OCI-LY7 (cell line): Measurements from ENCODE around the gene GALNT4. TPM values are rescaled to one million over a fixed set of nuclear protein-coding genes. Genes with fewer than 3 reads are reported as not detected.

ENCODE experiments used
- BruUV-seq: library from RNA; stranded (reverse); fragments of 400-500 nt; replicated peaks from 2 replicates; lab custom pipeline; 2021; lab: Mats Ljungman, UMichigan
- CTCF ChIA-PET: fragments of 300-600 bp; sonication (Branson Sonifier 250); formaldehyde crosslinking; loops from one replicate; lab custom pipeline; 2022; ENCODE audit warnings: antibody characterized with exemption; ENCODE audit not compliant: unreplicated experiment; lab: Charles Lee
- POLR2A ChIA-PET: fragments of 300-600 bp; sonication (Branson Sonifier 250); formaldehyde crosslinking; loops from one replicate; lab custom pipeline; 2022; ENCODE audit warnings: antibody characterized with exemption; lab: Charles Lee
- DNase-seq: peaks from one replicate; pipeline ENCODE4 v3.0.0-alpha.2; 2015; ENCODE audit warnings: low spot score
- H2AFZ ChIP-seq: fragments of 200-600 bp; sonication (generic), shearing (Covaris generic); 2 replicates; pipeline ENCODE4 v1.6.1; 2014; ENCODE audit warnings: mild to moderate bottlenecking, antibody characterized with exemption, low read length, moderate library complexity
- H3K27ac ChIP-seq: fragments of 200-600 bp; sonication (generic); 2 replicates; pipeline ENCODE4 v1.5.1; 2014; ENCODE audit warnings: mixed run types, low read depth, mild to moderate bottlenecking, moderate library complexity, low read length, inconsistent platforms; ENCODE audit not compliant: poor library complexity, severe bottlenecking
- H3K36me3 ChIP-seq: fragments of 200-600 bp; sonication (generic); 2 replicates; pipeline ENCODE4 v1.6.1; 2014; ENCODE audit warnings: mild to moderate bottlenecking, antibody characterized with exemption, low read length, moderate library complexity, mixed read lengths; ENCODE audit not compliant: insufficient read depth
- H3K4me1 ChIP-seq: fragments of 200-600 bp; sonication (generic); 2 replicates; pipeline ENCODE4 v1.5.1; 2014; ENCODE audit warnings: mild to moderate bottlenecking, low read length; ENCODE audit not compliant: insufficient read depth, poor library complexity, severe bottlenecking
- H3K4me2 ChIP-seq: fragments of 200-600 bp; sonication (generic); 2 replicates; pipeline ENCODE4 v1.6.1; 2014; ENCODE audit warnings: mild to moderate bottlenecking, low read length
- H3K4me3 ChIP-seq: fragments of 200-600 bp; sonication (generic); 2 replicates; pipeline ENCODE4 v1.5.1; 2014; ENCODE audit warnings: mild to moderate bottlenecking, low read depth, low read length; ENCODE audit not compliant: poor library complexity, severe bottlenecking
- H3K79me2 ChIP-seq: fragments of 200-600 bp; sonication (generic); 2 replicates; pipeline ENCODE4 v1.6.1; 2016; ENCODE audit warnings: low read depth, mild to moderate bottlenecking, low read length, moderate library complexity, mixed read lengths; ENCODE audit not compliant: insufficient read depth
- H3K9me2 ChIP-seq: fragments of 200-600 bp; sonication (generic); 2 replicates; pipeline ENCODE4 v1.6.1; 2016; ENCODE audit warnings: mild to moderate bottlenecking, low read length, mixed read lengths; ENCODE audit not compliant: insufficient read depth
- H3K9me3 ChIP-seq: fragments of 200-600 bp; sonication (generic); 2 replicates; pipeline ENCODE4 v1.6.1; 2014; ENCODE audit warnings: mild to moderate bottlenecking, mixed run types, low read length, mixed read lengths
- H4K20me1 ChIP-seq: fragments of 200-600 bp; sonication (generic); 2 replicates; pipeline ENCODE4 v1.6.1; 2014; ENCODE audit warnings: mild to moderate bottlenecking, antibody characterized with exemption, low read length, moderate library complexity, mixed read lengths; ENCODE audit not compliant: insufficient read depth
- EZH2phosphoT487 ChIP-seq: fragments of 200-600 bp; sonication (generic); IDR thresholded peaks from 2 replicates; pipeline ENCODE4 v1.6.1; 2018; ENCODE audit warnings: low read depth, borderline replicate concordance, mild to moderate bottlenecking, mixed run types, antibody characterized with exemption, low read length, moderate library complexity, mixed read lengths
- intact Hi-C: fragments of 100-400 bp; cut with micrococcal nuclease; formaldehyde crosslinking; loops from one replicate; pipeline ENCODE4 v1.10.0; 2022; ENCODE audit not compliant: unreplicated experiment
- total RNA-seq, 2 experiments: library from RNA; depleted of rRNA in 1 of 2; stranded (reverse); fragments of >200 nt in 1 of 2; shearing (Covaris generic) in 1 of 2; gene quantifications; 2 replicates each; pipeline ENCODE4 v1.2.3, GENCODE V29; 2014 to 2022
- TF ChIP-seq, protein P1 (sequence below): fragments of 200-600 bp; sonication (generic); conservative IDR thresholded peaks from 2 replicates; pipeline ENCODE4 v1.5.1; 2014; ENCODE audit warnings: mild to moderate bottlenecking, antibody characterized with exemption, low read length, moderate library complexity, mixed read lengths

GALNT4 gene
- total RNA-seq, 2 experiments from 2014 or later = 2.1 to 3.7 TPM

- Histone ChIP-seq H3K36me3 (no peaks in the 10 kb centered on the region), H3K79me2 (no peaks in the 10 kb centered on the region), H4K20me1 (no peaks in the 10 kb centered on the region), H3K4me1 (no peaks in the 10 kb centered on the region), H3K27ac (no peak overlapping the region), H2AFZ (no peak overlapping the region), H3K9me2 (no peaks in the 10 kb centered on the region), H3K9me3 (no peaks in the 10 kb centered on the region), H3K4me3 (no peak overlapping the region), H3K4me2 (no peak overlapping the region)
- no TSS peak for BruUV-seq
- DNase-seq = no peak
- intact Hi-C loops = no loop called here
- ChIA-PET CTCF (no interaction called here), POLR2A (interaction anchor here (0.6 kb wide), 1 partner anchor 13 kb away, joined by 4 read pairs; no protein-coding TSS in a partner anchor)
- no peak for TF ChIP-seq EZH2phosphoT487
- TF ChIP-seq, protein P1, sequence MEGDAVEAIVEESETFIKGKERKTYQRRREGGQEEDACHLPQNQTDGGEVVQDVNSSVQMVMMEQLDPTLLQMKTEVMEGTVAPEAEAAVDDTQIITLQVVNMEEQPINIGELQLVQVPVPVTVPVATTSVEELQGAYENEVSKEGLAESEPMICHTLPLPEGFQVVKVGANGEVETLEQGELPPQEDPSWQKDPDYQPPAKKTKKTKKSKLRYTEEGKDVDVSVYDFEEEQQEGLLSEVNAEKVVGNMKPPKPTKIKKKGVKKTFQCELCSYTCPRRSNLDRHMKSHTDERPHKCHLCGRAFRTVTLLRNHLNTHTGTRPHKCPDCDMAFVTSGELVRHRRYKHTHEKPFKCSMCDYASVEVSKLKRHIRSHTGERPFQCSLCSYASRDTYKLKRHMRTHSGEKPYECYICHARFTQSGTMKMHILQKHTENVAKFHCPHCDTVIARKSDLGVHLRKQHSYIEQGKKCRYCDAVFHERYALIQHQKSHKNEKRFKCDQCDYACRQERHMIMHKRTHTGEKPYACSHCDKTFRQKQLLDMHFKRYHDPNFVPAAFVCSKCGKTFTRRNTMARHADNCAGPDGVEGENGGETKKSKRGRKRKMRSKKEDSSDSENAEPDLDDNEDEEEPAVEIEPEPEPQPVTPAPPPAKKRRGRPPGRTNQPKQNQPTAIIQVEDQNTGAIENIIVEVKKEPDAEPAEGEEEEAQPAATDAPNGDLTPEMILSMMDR = 0 out of 2 replicates have a peak, but pooled peaks have one; percentile 22
These were observed 19.8 kb downstream of the GALNT4 start for GRCh38 chr12:89504560-89505346.

DNA sequence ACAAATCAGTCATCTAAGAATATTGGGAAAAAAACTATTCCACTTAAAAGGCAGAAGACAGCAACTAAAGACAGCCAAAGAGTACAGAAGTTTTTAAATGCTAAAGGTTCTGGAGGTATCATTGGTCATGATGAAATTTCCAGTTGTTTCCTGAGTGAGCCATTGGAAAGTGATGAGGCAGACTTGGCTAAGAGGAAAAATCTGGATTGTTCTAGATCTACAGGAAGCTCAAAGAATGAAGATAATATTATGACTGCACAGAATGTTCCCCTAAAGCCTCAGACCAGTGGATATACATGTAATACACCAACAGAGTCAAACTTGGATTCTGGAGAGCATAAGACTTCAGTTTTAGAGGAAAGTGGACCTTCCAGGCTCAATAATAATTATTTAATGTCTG, 22.8 kb downstream of the GALNT4 start:
- DNase-seq = no peak
- POLR2A ChIA-PET = interaction anchor here (0.6 kb wide), 1 partner anchor 1450 kb away, joined by 3 read pairs; no protein-coding TSS in a partner anchor
- no peak overlapping the region for H3K27ac ChIP-seq
- no peak overlapping the region for H3K4me3 ChIP-seq
- no peak overlapping the region for H3K4me2 ChIP-seq
- H3K4me1 ChIP-seq = no peaks in the 10 kb centered on the region
- no peak overlapping the region for H2AFZ ChIP-seq
- intact Hi-C loops = no loop called here
- H3K9me3 ChIP-seq = no peaks in the 10 kb centered on the region
- H3K9me2 ChIP-seq = no peaks in the 10 kb centered on the region
- TF ChIP-seq EZH2phosphoT487 = no peak
- TF ChIP-seq, protein P1 = no peak
- no peaks in the 10 kb centered on the region for H3K36me3 ChIP-seq
- BruUV-seq = no TSS peak
- no peaks in the 10 kb centered on the region for H4K20me1 ChIP-seq
- CTCF ChIA-PET = no interaction called here
- no peaks in the 10 kb centered on the region for H3K79me2 ChIP-seq

GRCh38 chr12:89499857-89500256, 24.7 kb downstream of the GALNT4 start:
- intact Hi-C loops = no loop called here
- no peaks in the 10 kb centered on the region for H4K20me1 ChIP-seq

More at GRCh38 chr12:89499857-89500256, 24.7 kb downstream of the GALNT4 start:
- no peaks in the 10 kb centered on the region for H3K9me3 ChIP-seq
- no peaks in the 10 kb centered on the region for H3K9me2 ChIP-seq
- BruUV-seq = no TSS peak
- H3K4me3 ChIP-seq = no peak overlapping the region
- H3K27ac ChIP-seq = no peak overlapping the region
- ChIA-PET POLR2A (interaction anchor here (0.6 kb wide), 1 partner anchor 21 kb away, joined by 4 read pairs; no protein-coding TSS in a partner anchor), CTCF (no interaction called here)
- H3K4me2 ChIP-seq = no peak overlapping the region
- no peaks in the 10 kb centered on the region for H3K4me1 ChIP-seq
- no peaks in the 10 kb centered on the region for H3K36me3 ChIP-seq
- TF ChIP-seq, protein P1 = no peak
- TF ChIP-seq EZH2phosphoT487 = no peak
- H3K79me2 ChIP-seq = no peaks in the 10 kb centered on the region
- DNase-seq = no peak
- no peak overlapping the region for H2AFZ ChIP-seq
